H9 (cell line): ENCODE data around the gene WIZ. TPM values are rescaled to one million over a fixed set of nuclear protein-coding genes. Genes with fewer than 3 reads are reported as not detected.

Experiments used
- DNase-seq: peaks from one replicate; pipeline ENCODE4 v3.0.0-alpha.2; 2017
- H2AFZ ChIP-seq: one replicate; pipeline ENCODE4 v1.6.1; 2013; ENCODE audit warnings: mild to moderate bottlenecking, low read length, control low read depth, moderate library complexity
- H2AK5ac ChIP-seq: 2 replicates; pipeline ENCODE4 v1.6.1; 2013; ENCODE audit warnings: low read length, control low read depth, mixed read lengths; ENCODE audit not compliant: insufficient read length
- H2BK120ac ChIP-seq: one replicate; pipeline ENCODE4 v1.6.1; 2013; ENCODE audit warnings: low read depth, mild to moderate bottlenecking, low read length, control low read depth, inconsistent platforms; ENCODE audit not compliant: poor library complexity, severe bottlenecking
- H2BK12ac ChIP-seq: 2 replicates; pipeline ENCODE4 v1.6.1; 2013; ENCODE audit warnings: low read length, control low read depth, mixed read lengths, low read depth; ENCODE audit not compliant: insufficient read length
- H2BK15ac ChIP-seq: 2 replicates; pipeline ENCODE4 v1.6.1; 2013; ENCODE audit warnings: low read depth, low read length, control low read depth
- H2BK20ac ChIP-seq: one replicate; pipeline ENCODE4 v1.6.1; 2013; ENCODE audit warnings: low read depth, mild to moderate bottlenecking, low read length, control low read depth, inconsistent platforms; ENCODE audit not compliant: poor library complexity, severe bottlenecking
- H2BK5ac ChIP-seq: 2 replicates; pipeline ENCODE4 v1.6.1; 2013; ENCODE audit warnings: low read length, control low read depth, mixed read lengths; ENCODE audit not compliant: insufficient read length
- H3K14ac ChIP-seq: 2 replicates; pipeline ENCODE4 v1.6.1; 2013; ENCODE audit warnings: low read length, control low read depth; ENCODE audit not compliant: insufficient read depth
- H3K18ac ChIP-seq: 2 replicates; pipeline ENCODE4 v1.6.1; 2013; ENCODE audit warnings: low read depth, mild to moderate bottlenecking, mixed read lengths, low read length, control low read depth; ENCODE audit not compliant: insufficient read length
- H3K23ac ChIP-seq: 2 replicates; pipeline ENCODE4 v1.6.1; 2013; ENCODE audit warnings: low read length, control low read depth, mixed read lengths, low read depth; ENCODE audit not compliant: insufficient read length
- H3K23me2 ChIP-seq: 2 replicates; pipeline ENCODE4 v1.6.1; 2013; ENCODE audit warnings: low read depth, mild to moderate bottlenecking, mixed read lengths, low read length, control low read depth; ENCODE audit not compliant: insufficient read length, poor library complexity, severe bottlenecking
- H3K27ac ChIP-seq: 2 replicates; pipeline ENCODE4 v1.5.1; 2013; ENCODE audit warnings: low read length, control low read depth, mixed read lengths, low read depth; ENCODE audit not compliant: insufficient read length
- H3K27me3 ChIP-seq: 2 replicates; pipeline ENCODE4 v1.6.1; 2013; ENCODE audit warnings: low read length, control low read depth, inconsistent platforms; ENCODE audit not compliant: insufficient read depth
- H3K4ac ChIP-seq: 2 replicates; pipeline ENCODE4 v1.6.1; 2013; ENCODE audit warnings: low read depth, mild to moderate bottlenecking, control low read depth, inconsistent platforms, low read length, moderate library complexity
- H3K4me1 ChIP-seq: 2 replicates; pipeline ENCODE4 v1.6.1; 2013; ENCODE audit warnings: low read length, control low read depth, inconsistent platforms; ENCODE audit not compliant: insufficient read depth
- H3K4me2 ChIP-seq: 2 replicates; pipeline ENCODE4 v1.6.1; 2013; ENCODE audit warnings: low read length, control low read depth, mixed read lengths; ENCODE audit not compliant: insufficient read length, insufficient read depth
- H3K56ac ChIP-seq: 2 replicates; pipeline ENCODE4 v1.6.1; 2013; ENCODE audit warnings: low read depth, mild to moderate bottlenecking, mixed read lengths, low read length, control low read depth; ENCODE audit not compliant: insufficient read length
- H3K79me1 ChIP-seq: 2 replicates; pipeline ENCODE4 v1.6.1; 2013; ENCODE audit warnings: low read depth, mild to moderate bottlenecking, moderate library complexity, low read length, control low read depth, inconsistent platforms; ENCODE audit not compliant: insufficient read depth, poor library complexity, severe bottlenecking
- H3K79me2 ChIP-seq: 2 replicates; pipeline ENCODE4 v1.6.1; 2013; ENCODE audit warnings: low read length, control low read depth, inconsistent platforms; ENCODE audit not compliant: insufficient read depth
- H3K9ac ChIP-seq: 2 replicates; pipeline ENCODE4 v1.6.1; 2013; ENCODE audit warnings: low read length, control low read depth, mixed read lengths; ENCODE audit not compliant: insufficient read length; ENCODE audit errors: extremely low read depth
- H3K9me3 ChIP-seq: one replicate; pipeline ENCODE4 v1.6.1; 2013; ENCODE audit warnings: low read depth, low read length, inconsistent platforms; ENCODE audit not compliant: control insufficient read depth
- H3T11ph ChIP-seq: one replicate; pipeline ENCODE4 v1.6.1; 2013; ENCODE audit warnings: mild to moderate bottlenecking, low read length, control low read depth, inconsistent platforms
- H4K20me1 ChIP-seq: one replicate; pipeline ENCODE4 v1.6.1; 2013; ENCODE audit not compliant: control insufficient read depth, insufficient read length, insufficient read depth
- H4K5ac ChIP-seq: 2 replicates; pipeline ENCODE4 v1.6.1; 2013; ENCODE audit warnings: low read depth, mild to moderate bottlenecking, mixed read lengths, low read length, control low read depth; ENCODE audit not compliant: insufficient read length
- H4K8ac ChIP-seq: replicated peaks from 2 replicates; pipeline ENCODE4 v1.6.1; 2013; ENCODE audit warnings: low read length, control low read depth, mixed read lengths, low read depth; ENCODE audit not compliant: insufficient read length
- H4K91ac ChIP-seq: 2 replicates; pipeline ENCODE4 v1.6.1; 2013; ENCODE audit warnings: low read depth, mild to moderate bottlenecking, moderate library complexity, mixed read lengths, low read length, control low read depth; ENCODE audit not compliant: insufficient read length
- H3K27ac Mint-ChIP-seq, 3 experiments: 2 replicates in 2 of 3; 3 replicates in 1 of 3; pipeline ENCODE4 v1.8.0; 2020 to 2021; ENCODE audit warnings: mixed read lengths in 3 of 3, mild to moderate bottlenecking in 1 of 3, moderate library complexity in 1 of 3
- H3K27me3 Mint-ChIP-seq: 2 replicates; pipeline ENCODE4 v1.8.0; 2021; ENCODE audit warnings: low read depth, mild to moderate bottlenecking, moderate library complexity, mixed read lengths
- H3K36me3 Mint-ChIP-seq, 3 experiments: 2 replicates in 2 of 3; 3 replicates in 1 of 3; pipeline ENCODE4 v1.8.0; 2020 to 2021; ENCODE audit warnings: low read depth in 3 of 3, mixed read lengths in 3 of 3; ENCODE audit not compliant: insufficient read depth in 1 of 3
- H3K4me1 Mint-ChIP-seq, 2 experiments: 2 replicates each; pipeline ENCODE4 v1.8.0; 2020; ENCODE audit warnings: mixed read lengths in 2 of 2
- H3K4me3 Mint-ChIP-seq, 2 experiments: 2 replicates in 1 of 2; 3 replicates in 1 of 2; pipeline ENCODE4 v1.8.0; 2020 to 2021; ENCODE audit warnings: mild to moderate bottlenecking in 2 of 2, mixed read lengths in 2 of 2, moderate library complexity in 1 of 2
- H3K9me3 Mint-ChIP-seq, 2 experiments: 2 replicates in 1 of 2; 3 replicates in 1 of 2; pipeline ENCODE4 v1.8.0; 2020; ENCODE audit warnings: mild to moderate bottlenecking in 2 of 2, mixed read lengths in 2 of 2, moderate library complexity in 1 of 2
- WGBS: extraction: QIAGEN DNeasy Blood & Tissue Kit; methylation state at CpG from one replicate; pipeline ENCODE4 v1.1.7; 2013; ENCODE audit warnings: missing lambda C conversion rate, low lambda C conversion rate, mixed read lengths; ENCODE audit not compliant: insufficient read length; ENCODE audit errors: extremely low coverage; 5-methylcytosine and 5-hydroxymethylcytosine counted together
- total RNA-seq: library from RNA; stranded (reverse); gene quantifications from 2 replicates; pipeline ENCODE4 v1.2.1, GENCODE V29; 2021
- TF ChIP-seq, protein P1 (sequence below): fragments of 200-600 bp; sonication (generic); conservative IDR thresholded peaks from 3 replicates; pipeline ENCODE4 v1.8.0; 2021; ENCODE audit warnings: antibody characterized with exemption, mild to moderate bottlenecking

Gene WIZ
- total RNA-seq, 1 experiment from 2014 or later, result 33.3 TPM

DNA sequence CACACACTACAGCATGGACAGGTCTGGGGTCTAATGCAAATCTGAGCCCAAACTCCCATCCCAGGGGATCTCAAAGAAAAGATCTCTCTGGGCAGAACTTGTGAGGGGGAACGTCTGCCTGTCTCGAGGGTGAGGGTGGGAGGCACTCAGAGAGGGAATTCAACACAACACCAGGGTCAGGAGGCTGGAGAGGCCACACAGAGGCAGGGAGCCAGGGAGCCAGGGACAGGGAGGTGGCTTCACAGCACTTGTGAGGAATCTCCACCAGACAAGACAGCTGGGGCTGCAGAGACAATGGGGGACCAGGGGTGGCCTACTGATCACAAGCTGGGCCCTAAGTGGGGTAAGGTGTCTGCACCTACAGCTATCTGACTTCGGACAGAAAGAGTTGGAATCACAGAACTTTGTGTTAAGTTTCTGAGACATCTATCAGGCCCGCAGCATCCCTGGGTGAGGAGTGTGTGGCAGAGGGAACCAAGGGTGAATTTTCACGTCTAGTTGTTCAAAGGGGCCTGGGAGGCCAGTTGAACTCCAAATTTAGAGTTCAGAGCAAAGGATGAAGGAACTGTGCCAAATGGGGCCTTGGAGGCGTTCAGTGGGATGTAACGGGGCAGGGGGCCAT, 18.2 kb downstream of the WIZ start:
- Histone ChIP-seq H3K56ac (no peak overlapping the region), H3K4me2 (peak overlapping the region; percentile 65), H3K23ac (no peak overlapping the region), H2BK15ac (no peak overlapping the region), H4K8ac (no peak overlapping the region), H2AK5ac (no peak overlapping the region), H3K27me3 (no peaks in the 10 kb centered on the region), H4K20me1 (no peaks in the 10 kb centered on the region), H4K5ac (no peak overlapping the region), H3T11ph (no peak overlapping the region), H3K4ac (no peak overlapping the region), H3K23me2 (peaks cover 15% of the 10 kb centered on the region), H2AFZ (no peak overlapping the region), H3K4me1 (no peaks in the 10 kb centered on the region; the same call in 1 of the 2 replicates), H3K14ac (peak overlapping the region; percentile 31), H3K79me2 (peaks cover 4% of the 10 kb centered on the region; the same call in 1 of the 2 replicates), H3K9ac (peak overlapping the region; percentile 80), H3K27ac (no peak overlapping the region), H2BK5ac (no peak overlapping the region), H2BK12ac (no peak overlapping the region), H3K9me3 (no peaks in the 10 kb centered on the region), H2BK120ac (no peak overlapping the region), H2BK20ac (no peak overlapping the region), H4K91ac (no peak overlapping the region), H3K79me1 (peaks cover 6% of the 10 kb centered on the region), H3K18ac (no peak overlapping the region)
- no peak for DNase-seq
- TF ChIP-seq, protein P1, sequence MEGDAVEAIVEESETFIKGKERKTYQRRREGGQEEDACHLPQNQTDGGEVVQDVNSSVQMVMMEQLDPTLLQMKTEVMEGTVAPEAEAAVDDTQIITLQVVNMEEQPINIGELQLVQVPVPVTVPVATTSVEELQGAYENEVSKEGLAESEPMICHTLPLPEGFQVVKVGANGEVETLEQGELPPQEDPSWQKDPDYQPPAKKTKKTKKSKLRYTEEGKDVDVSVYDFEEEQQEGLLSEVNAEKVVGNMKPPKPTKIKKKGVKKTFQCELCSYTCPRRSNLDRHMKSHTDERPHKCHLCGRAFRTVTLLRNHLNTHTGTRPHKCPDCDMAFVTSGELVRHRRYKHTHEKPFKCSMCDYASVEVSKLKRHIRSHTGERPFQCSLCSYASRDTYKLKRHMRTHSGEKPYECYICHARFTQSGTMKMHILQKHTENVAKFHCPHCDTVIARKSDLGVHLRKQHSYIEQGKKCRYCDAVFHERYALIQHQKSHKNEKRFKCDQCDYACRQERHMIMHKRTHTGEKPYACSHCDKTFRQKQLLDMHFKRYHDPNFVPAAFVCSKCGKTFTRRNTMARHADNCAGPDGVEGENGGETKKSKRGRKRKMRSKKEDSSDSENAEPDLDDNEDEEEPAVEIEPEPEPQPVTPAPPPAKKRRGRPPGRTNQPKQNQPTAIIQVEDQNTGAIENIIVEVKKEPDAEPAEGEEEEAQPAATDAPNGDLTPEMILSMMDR, result no peak
- Mint-ChIP-seq H3K27ac (peak overlapping the region; percentile 84 to 96 (median 92); a peak in 5 of 7 replicates), H3K27me3 (no peaks in the 10 kb centered on the region), H3K4me1 (peaks cover 20 to 22% of the 10 kb centered on the region in 2 experiments), H3K36me3 (peaks cover 12 to 19% (median 13%) of the 10 kb centered on the region in 3 experiments), H3K9me3 (no peaks in the 10 kb centered on the region; a peak in 1 of 5 replicates), H3K4me3 (peak overlapping the region; percentile 98 to 99)
- no CpG with 5 or more reads among the region's 7 CpGs for WGBS
